Body of pancreas (tissue), 4 donors: ENCODE data around the gene GLI2.

ENCODE experiments used
- POLR2A ChIP-seq, 3 donors: fragments of 450-650 bp; IDR thresholded peaks; one replicate each; pipeline ENCODE4 v1.6.1; 2016; ENCODE audit warnings: antibody characterized with exemption in 3 of 3, mild to moderate bottlenecking in 2 of 3
- TF ChIP-seq, protein P1 (sequence below), 7 experiments: fragments of 450-650 bp in 4 of 7; fragments of 200-600 bp in 3 of 7; sonication (generic) in 3 of 7; IDR thresholded peaks; one replicate each; pipeline ENCODE4 v1.5.1; 2016 to 2019; ENCODE audit warnings: antibody characterized with exemption in 7 of 7

DNA sequence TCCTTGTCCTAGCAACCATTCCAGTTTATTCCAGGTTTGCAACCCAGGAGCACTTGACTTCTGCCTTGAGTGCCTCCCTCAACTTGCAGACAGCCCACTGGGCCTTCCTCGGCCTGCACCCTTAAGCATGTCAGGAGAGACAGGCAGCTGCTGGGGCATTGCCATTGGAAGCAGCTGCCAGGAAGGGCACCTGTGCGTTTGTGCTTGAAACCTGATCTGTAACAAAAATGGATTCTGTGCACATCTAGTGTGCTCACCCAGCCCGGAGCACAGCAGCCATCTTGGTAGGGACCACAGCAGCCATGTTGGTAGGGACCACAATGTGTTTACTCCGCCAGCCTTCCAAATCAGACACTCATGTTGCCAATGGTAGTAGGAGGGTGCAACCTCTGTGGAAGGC lies 44.3 kb upstream of the GLI2 start:
- TF ChIP-seq, protein P1, sequence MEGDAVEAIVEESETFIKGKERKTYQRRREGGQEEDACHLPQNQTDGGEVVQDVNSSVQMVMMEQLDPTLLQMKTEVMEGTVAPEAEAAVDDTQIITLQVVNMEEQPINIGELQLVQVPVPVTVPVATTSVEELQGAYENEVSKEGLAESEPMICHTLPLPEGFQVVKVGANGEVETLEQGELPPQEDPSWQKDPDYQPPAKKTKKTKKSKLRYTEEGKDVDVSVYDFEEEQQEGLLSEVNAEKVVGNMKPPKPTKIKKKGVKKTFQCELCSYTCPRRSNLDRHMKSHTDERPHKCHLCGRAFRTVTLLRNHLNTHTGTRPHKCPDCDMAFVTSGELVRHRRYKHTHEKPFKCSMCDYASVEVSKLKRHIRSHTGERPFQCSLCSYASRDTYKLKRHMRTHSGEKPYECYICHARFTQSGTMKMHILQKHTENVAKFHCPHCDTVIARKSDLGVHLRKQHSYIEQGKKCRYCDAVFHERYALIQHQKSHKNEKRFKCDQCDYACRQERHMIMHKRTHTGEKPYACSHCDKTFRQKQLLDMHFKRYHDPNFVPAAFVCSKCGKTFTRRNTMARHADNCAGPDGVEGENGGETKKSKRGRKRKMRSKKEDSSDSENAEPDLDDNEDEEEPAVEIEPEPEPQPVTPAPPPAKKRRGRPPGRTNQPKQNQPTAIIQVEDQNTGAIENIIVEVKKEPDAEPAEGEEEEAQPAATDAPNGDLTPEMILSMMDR (IDR thresholded peaks at IDR 0.05), result no peak
- no peak for TF ChIP-seq POLR2A (IDR thresholded peaks at IDR 0.05)
